Measurements from ENCODE around the gene RIPOR1.
A peak's percentile ranks its signal among the peaks of the same experiment; 100 is the strongest.
"Not testable (repeated sequence)": the region's sequence is repeated elsewhere in the genome, so short reads cannot be mapped to it uniquely, and the experiment has no call there.

RIPOR1 gene

GRCh38 chr16:67516296-67517154, 12.1 kb upstream of the RIPOR1 start:
- no peak for DNase-seq (ENCODE audit: low spot score)

DNA sequence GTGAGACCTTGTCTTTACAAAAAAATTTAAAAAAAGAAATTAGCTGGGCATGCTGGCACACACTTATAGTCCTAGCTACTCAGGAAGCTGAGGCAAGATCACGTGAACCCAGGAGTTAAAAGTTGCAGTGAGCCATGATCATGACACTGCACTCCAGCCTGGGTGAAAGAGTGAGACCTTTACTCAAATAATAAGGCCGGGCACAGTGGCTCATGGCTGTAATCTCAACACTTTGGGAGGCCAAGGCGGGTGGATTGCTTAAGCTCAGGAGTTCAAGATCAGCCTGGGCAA, 11.5 kb upstream of the RIPOR1 start:
- DNase-seq (ENCODE audit: low spot score) = no peak

- no peak for DNase-seq (ENCODE audit: low spot score)
These were observed 10.8 kb upstream of the RIPOR1 start for GRCh38 chr16:67517661-67518423.

DNA sequence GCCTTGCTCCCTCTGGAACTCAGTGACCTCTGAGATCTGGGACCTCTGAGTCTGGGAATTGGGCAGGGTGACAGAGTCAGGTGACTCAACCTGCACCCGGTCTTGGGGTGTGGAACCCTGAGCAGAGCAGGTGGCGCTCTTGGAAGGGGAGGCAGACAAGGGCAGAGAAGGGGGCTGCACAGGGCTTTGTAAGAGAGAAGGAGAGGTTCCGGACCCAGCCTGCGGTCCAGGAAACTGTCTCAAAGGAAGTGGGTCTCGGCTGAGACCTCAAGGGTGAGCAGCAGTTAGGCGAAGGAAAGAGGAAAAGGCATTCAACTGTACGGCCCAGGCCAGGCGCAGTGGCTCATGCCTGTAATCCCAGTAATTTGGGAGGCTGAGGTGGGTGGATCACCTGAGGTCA, 10.0 kb upstream of the RIPOR1 start:
- no peak for DNase-seq (ENCODE audit: low spot score)

- DNase-seq (ENCODE audit: low spot score) = no peak
These were observed 9.4 kb upstream of the RIPOR1 start for GRCh38 chr16:67519242-67519641.

DNA sequence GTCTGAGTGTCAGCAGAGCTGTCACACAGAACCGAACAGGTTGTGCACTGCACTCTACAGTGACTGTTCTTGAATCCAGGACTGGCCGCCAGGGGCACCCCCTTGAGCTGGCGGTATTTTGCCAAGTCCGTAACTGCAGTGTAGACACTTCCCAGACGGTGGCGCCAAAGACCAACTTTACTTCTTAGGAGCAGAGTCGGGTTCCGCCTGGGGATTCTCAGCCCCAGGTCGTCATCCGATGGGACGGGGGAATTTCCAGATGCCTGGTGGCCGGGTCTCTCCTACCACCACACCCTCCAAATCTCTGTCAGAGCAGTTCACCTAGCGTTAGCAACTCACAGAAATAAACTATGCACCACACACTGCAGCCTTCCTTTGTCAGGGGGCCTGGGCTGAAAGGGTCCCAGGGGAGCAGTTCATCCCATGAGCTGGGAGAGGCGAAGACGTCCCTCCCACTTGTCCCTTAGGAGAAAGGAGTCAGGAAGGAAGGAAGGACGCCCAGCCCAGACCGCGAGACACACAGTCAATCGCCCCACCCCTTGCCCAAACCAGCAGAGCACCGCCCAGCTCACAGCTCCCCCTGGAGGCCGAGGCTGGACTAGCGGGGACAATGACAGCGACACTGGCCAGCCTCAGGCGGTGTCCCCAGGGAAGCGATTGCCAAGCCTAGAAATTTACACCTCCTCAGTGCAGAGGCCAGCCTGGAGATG, 7.4 kb upstream of the RIPOR1 start:
- peak; percentile 96 for DNase-seq (ENCODE audit: low spot score)

- DNase-seq (ENCODE audit: low spot score) = no peak
These were observed 3.3 kb upstream of the RIPOR1 start for GRCh38 chr16:67525176-67525860.

- no peak for DNase-seq (ENCODE audit: low spot score)
These were observed 2.4 kb upstream of the RIPOR1 start for GRCh38 chr16:67526149-67526791.

- DNase-seq (ENCODE audit: low spot score) = peak; percentile 83
These were observed 397 bp downstream of the RIPOR1 start for GRCh38 chr16:67528870-67529581.

GRCh38 chr16:67529582-67530012, 968 bp downstream of the RIPOR1 start:
- DNase-seq (ENCODE audit: low spot score) = no peak

- no peak for DNase-seq (ENCODE audit: low spot score)
These were observed 1.6 kb downstream of the RIPOR1 start for GRCh38 chr16:67530013-67530939.

- no peak for DNase-seq (ENCODE audit: low spot score)
These were observed 2.6 kb downstream of the RIPOR1 start for GRCh38 chr16:67531247-67531646.

- DNase-seq (ENCODE audit: low spot score) = no peak
These were observed 4.5 kb downstream of the RIPOR1 start for GRCh38 chr16:67533024-67533560.

DNA sequence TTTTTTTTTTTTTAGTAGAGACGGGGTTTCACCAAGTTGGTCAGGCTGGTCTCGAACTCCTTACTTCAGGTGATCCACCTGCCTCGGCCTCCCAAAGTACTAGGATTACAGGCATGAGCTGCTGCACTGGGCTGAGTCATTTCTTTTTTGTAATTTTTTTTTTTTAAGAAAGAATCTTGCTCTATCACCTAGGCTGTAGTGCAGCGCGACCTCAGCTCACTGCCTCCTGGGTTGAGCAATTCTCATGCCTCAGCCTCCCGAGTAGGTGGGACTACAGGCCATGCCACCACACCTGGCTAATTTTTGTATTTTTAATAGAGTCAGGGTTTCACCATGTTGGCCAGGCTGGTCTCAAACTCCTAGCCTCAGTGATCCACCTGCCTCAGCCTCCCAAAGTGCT, 5.4 kb downstream of the RIPOR1 start:
- not testable (repeated sequence) for DNase-seq (ENCODE audit: low spot score)

- no peak for DNase-seq (ENCODE audit: low spot score)
These were observed 5.8 kb downstream of the RIPOR1 start for GRCh38 chr16:67534431-67534830.

DNA sequence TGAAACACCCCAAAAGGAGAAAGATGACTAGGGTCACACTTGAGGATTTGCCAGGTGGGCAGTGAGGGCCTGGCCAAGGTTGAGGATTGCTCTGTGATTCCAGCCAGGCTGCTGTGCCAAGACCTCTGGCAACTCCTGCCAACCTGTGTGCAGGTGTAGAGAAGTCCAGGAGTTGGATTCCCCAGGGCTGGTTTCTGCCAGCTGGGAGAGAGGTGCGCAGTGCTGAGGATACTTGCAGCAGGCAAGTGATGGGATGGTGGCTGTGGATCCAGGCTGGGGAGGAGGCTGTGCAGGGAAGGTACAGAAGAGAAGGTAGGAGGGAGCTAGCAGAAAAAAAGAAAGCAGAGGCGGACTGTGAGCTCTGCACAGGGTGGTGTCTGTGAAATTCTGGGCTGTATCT, 6.6 kb downstream of the RIPOR1 start:
- no peak for DNase-seq (ENCODE audit: low spot score)

DNA sequence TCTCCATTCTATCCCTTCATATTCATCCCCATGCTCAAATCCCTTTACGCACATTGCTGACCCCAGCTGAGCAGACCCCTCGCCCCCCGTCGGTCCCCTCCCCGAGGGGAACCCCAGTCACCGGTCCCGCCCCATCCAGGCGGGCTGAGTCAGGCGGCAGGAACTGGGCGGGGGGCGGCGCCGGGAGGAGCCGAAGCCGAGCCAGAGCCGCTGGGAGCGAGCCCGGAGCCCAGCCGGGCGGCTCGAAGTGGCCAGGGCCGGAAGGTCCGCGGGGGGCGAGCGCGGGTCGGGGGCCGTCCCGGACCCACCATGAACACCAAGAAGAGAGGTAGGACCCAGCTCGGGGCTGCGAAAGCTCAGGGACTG, 8.6 kb downstream of the RIPOR1 start:
- peak; percentile 73 for DNase-seq (ENCODE audit: low spot score)

DNA sequence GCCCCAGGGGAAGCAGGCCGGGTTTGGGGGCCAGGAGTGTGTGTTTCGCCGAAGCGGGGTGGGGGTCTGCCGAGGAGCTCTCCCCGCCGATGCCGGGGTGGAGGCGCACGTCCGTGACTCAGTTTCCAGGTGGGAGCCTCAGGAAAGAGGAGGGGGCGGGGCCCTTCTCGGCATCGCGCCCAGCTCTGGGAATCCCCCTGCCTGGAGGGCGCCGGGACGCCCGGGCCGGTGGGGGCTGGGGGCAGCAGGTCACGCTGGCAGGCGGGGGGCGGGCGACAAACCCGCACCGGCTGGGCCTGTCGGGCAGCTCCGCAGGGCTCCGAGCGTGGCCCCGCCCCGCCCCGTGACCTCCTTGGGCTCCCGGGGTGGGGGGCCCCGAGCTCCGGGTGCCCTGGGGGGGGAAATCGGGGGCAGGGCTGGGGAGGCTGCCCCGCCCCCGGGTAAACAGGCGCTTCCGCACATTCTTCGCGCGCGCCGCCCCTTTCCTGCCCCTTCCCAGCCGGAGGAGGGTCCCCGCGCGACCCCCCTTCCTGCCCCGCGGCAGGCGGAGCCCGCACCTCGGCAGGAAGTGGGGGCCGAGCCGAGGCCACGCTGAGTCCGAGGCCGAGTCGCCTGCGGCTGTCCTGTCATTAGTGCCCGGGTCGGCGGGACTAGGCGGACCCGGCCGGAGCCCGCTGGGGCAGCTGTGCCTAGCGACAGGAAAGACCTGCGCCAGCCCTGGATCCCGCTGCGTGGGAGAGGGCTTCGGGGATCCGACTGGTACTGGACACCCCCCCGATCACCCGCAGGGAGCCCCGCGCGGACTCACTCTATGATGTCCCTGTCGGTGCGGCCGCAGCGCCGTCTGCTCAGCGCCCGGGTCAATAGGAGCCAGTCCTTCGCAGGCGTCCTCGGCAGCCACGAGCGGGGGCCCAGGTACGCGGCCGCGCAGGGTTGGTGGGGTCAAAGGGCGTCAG, 9.3 kb downstream of the RIPOR1 start:
- peak; percentile 74 for DNase-seq (ENCODE audit: low spot score)

DNA sequence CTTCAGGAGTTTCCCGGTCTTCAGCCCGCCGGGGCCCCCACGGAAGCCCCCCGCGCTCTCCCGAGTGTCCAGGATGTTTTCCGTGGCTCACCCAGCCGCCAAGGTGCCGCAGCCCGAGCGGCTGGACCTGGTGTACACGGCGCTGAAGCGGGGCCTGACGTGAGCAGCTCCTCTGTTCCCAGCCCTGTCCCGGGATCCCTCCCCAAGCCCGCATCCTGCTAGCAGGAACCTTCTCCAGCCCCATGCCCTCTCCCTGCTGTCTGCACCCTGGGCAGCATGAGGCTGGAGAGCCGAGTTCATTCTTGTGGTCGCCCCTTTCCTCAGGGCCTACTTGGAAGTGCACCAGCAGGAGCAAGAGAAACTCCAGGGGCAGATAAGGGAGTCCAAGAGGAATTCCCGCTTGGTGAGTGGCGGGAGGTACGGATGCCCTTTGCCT, 10.1 kb downstream of the RIPOR1 start:
- DNase-seq (ENCODE audit: low spot score) = no peak
